BLaER1 treated with 17β-estradiol and CSF1 and Interleukin-3, amounts not matched to agents 10 nM and 100 nM (cell line): Measurements from ENCODE around the gene NOL7.

Experiments
- H3K27ac ChIP-seq, 11 experiments: shearing (Covaris generic); formaldehyde crosslinking; 2 replicates each; pipeline ENCODE4 v1.8.1; 2022
- H3K27me3 ChIP-seq, 11 experiments: shearing (Covaris generic); formaldehyde crosslinking; 2 replicates each; pipeline ENCODE4 v1.8.1; 2022
- H3K36me3 ChIP-seq, 11 experiments: shearing (Covaris generic); formaldehyde crosslinking; 2 replicates each; pipeline ENCODE4 v1.8.1; 2022
- H3K4me1 ChIP-seq, 10 experiments: shearing (Covaris generic); formaldehyde crosslinking; 2 replicates each; pipeline ENCODE4 v1.8.1; 2022
- H3K4me2 ChIP-seq, 11 experiments: shearing (Covaris generic); formaldehyde crosslinking; 2 replicates each; pipeline ENCODE4 v1.8.1; 2022
- H3K4me3 ChIP-seq, 10 experiments: shearing (Covaris generic); formaldehyde crosslinking; 2 replicates each; pipeline ENCODE4 v1.8.1; 2022
- H3K9ac ChIP-seq, 11 experiments: shearing (Covaris generic); formaldehyde crosslinking; 2 replicates each; pipeline ENCODE4 v1.8.1; 2022
- H3K9me3 ChIP-seq, 11 experiments: shearing (Covaris generic); formaldehyde crosslinking; replicated peaks in 1 of 11; 2 replicates each; pipeline ENCODE4 v1.8.1; 2022
- H4K20me1 ChIP-seq, 11 experiments: shearing (Covaris generic); formaldehyde crosslinking; 2 replicates each; pipeline ENCODE4 v1.8.1; 2022
- Cebpa-rat ChIP-seq, 11 experiments: shearing (Covaris generic); IDR thresholded peaks; 2 replicates each; pipeline ENCODE4 v1.8.1; 2022

The NOL7 gene

DNA sequence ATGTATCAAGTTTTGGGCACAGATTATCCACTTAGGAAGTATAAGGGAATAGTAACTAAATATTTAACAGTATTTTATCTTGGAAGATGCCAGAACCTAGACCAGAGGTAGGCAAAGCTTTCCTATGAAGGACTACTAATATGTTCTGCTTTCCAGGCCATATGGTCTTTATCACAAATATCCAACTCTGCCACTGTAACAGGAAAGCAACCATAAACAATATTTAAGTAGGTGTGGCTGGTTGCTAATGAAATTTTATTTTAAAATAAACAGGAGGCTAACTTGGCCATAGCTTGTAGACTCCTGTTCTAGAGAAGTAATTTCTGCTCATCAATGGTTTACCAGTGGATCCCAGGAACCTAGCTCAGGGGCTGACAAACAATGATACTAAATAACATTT, 39.4 kb downstream of the NOL7 start:
- Histone ChIP-seq H3K36me3 (peaks cover 47 to 85% (median 66%) of the 10 kb centered on the region in 11 experiments), H3K4me3 (no peak overlapping the region), H3K4me1 (peaks cover 0 to 16% (median 5%) of the 10 kb centered on the region in 10 experiments; a peak in 6 of 20 replicates), H3K4me2 (no peak overlapping the region), H3K27ac (0 out of 22 replicates have a peak overlapping the region, but pooled peaks of 1 of the 11 experiments have one; percentile 2), H3K9ac (no peak overlapping the region), H3K9me3 (no peaks in the 10 kb centered on the region), H3K27me3 (no peaks in the 10 kb centered on the region), H4K20me1 (peaks cover 4 to 96% (median 25%) of the 10 kb centered on the region in 11 experiments; a peak in 17 of 22 replicates)
- TF ChIP-seq Cebpa-rat (IDR thresholded peaks at IDR 0.05), result no peak

DNA sequence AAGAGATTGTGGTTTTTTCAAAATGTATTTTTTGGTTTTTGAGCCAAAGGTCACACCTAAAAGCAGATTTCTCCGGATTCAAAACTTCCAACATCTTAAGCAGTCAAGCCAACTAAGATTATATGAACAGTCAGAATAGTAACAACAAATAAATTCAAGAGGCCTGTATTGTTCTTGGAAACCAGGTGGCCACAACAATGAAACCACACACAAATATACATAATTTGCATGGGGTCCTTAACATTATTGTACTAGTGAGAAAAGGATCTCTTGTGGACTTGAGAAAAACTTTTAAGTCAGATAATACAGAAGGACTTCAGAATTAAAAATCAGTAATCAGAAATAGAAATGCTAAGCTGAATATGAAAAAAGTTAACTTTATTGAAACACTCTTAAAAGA, 40.6 kb downstream of the NOL7 start:
- Histone ChIP-seq H3K36me3 (peaks cover 38 to 73% (median 56%) of the 10 kb centered on the region in 11 experiments), H3K9ac (no peak overlapping the region), H3K4me1 (peaks cover 4 to 27% (median 11%) of the 10 kb centered on the region in 10 experiments; a peak in 11 of 20 replicates), H3K27ac (no peak overlapping the region), H3K4me3 (no peak overlapping the region), H3K4me2 (no peak overlapping the region), H4K20me1 (peaks cover 12 to 98% (median 37%) of the 10 kb centered on the region in 11 experiments; a peak in 20 of 22 replicates), H3K27me3 (no peaks in the 10 kb centered on the region), H3K9me3 (no peaks in the 10 kb centered on the region)
- TF ChIP-seq Cebpa-rat (IDR thresholded peaks at IDR 0.05), result no peak

DNA sequence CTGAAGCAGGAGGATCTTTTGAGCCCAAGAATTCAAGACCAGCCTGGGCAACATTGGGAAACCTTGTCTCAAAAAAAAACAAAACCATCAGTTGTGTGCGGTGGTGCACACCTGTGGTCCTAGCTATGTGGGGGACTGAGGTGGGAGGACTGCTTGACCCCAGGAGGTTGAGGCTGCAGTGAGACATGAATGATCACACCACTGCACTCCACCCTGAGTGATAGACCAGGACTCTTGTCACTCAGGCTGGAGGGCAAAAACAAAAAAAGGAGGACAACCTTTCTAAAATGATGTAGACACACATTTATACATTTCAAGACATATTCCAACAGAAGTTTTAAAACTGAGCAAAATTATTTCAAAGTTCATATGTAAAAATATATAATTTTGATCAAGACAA, 45.1 kb downstream of the NOL7 start:
- TF ChIP-seq Cebpa-rat (IDR thresholded peaks at IDR 0.05), result no peak
- Histone ChIP-seq H3K4me2 (peak overlapping the region in 3 of 11 experiments; percentile 15 to 39 (median 29); a peak in 3 of 22 replicates), H3K9me3 (peaks cover 0 to 5% (median 0%) of the 10 kb centered on the region in 11 experiments; a peak in 3 of 22 replicates), H3K9ac (no peak overlapping the region), H4K20me1 (peaks cover 43 to 99% (median 83%) of the 10 kb centered on the region in 11 experiments; a peak in 20 of 22 replicates), H3K27ac (no peak overlapping the region), H3K4me3 (no peak overlapping the region), H3K36me3 (peaks cover 9 to 33% (median 24%) of the 10 kb centered on the region in 11 experiments; a peak in 17 of 22 replicates), H3K4me1 (peaks cover 4 to 50% (median 12%) of the 10 kb centered on the region in 10 experiments; a peak in 11 of 20 replicates), H3K27me3 (no peaks in the 10 kb centered on the region)

DNA sequence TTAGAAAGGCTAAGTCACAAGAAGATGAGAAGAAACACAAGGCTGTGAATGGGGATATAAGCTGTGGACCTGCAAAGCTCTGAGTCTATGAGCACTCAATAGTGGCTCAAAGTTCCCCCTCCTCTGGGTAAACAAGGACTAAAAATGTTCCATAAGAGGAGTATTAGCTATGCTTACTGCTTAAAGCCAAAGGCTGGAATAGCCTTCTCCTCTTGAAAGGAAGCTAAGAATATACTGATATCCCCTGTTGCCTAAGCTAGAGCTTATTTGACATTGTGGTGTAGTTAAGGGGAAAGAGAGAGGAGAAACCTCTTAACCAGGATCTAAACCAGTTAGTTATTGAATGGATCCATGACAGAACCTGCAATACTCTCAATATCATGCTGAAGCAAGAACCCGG, 45.8 kb downstream of the NOL7 start:
- Histone ChIP-seq H3K9me3 (peaks cover 0 to 5% (median 0%) of the 10 kb centered on the region in 11 experiments; a peak in 3 of 22 replicates), H4K20me1 (peaks cover 48 to 99% (median 89%) of the 10 kb centered on the region in 11 experiments; a peak in 20 of 22 replicates), H3K4me3 (no peak overlapping the region), H3K27ac (no peak overlapping the region), H3K27me3 (no peaks in the 10 kb centered on the region), H3K4me1 (peaks cover 4 to 57% (median 12%) of the 10 kb centered on the region in 10 experiments; a peak in 11 of 20 replicates), H3K4me2 (peak overlapping the region in 2 of 11 experiments; percentile 18 to 31; a peak in 3 of 22 replicates), H3K9ac (no peak overlapping the region), H3K36me3 (peaks cover 8 to 29% (median 19%) of the 10 kb centered on the region in 11 experiments; a peak in 17 of 22 replicates)
- no peak for TF ChIP-seq Cebpa-rat (IDR thresholded peaks at IDR 0.05)

DNA sequence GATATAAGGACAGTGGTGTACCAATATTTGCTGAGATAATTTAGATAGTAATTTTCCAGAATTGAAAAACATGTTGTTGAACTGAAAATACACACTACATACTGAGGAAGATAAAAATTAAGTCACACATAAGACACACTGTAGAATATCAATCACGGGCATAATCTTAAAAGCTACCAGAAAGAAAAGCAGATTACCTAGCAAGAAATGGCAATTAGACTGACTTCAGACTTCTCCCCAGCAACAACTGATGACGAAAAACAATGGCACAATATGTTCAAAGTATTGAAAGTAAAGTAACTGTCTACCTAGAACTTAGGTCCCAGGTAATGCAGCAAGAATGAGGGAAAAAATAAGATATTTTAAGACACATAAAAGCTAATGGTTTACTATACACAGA, 46.5 kb downstream of the NOL7 start:
- Histone ChIP-seq H4K20me1 (peaks cover 49 to 100% (median 93%) of the 10 kb centered on the region in 11 experiments; a peak in 20 of 22 replicates), H3K4me3 (no peak overlapping the region), H3K4me1 (peaks cover 4 to 64% (median 13%) of the 10 kb centered on the region in 10 experiments; a peak in 11 of 20 replicates), H3K9ac (no peak overlapping the region), H3K36me3 (peaks cover 8 to 28% (median 18%) of the 10 kb centered on the region in 11 experiments; a peak in 17 of 22 replicates), H3K27me3 (no peaks in the 10 kb centered on the region), H3K9me3 (peaks cover 0 to 5% (median 0%) of the 10 kb centered on the region in 11 experiments; a peak in 5 of 22 replicates), H3K27ac (no peak overlapping the region), H3K4me2 (no peak overlapping the region)
- no peak for TF ChIP-seq Cebpa-rat (IDR thresholded peaks at IDR 0.05)

DNA sequence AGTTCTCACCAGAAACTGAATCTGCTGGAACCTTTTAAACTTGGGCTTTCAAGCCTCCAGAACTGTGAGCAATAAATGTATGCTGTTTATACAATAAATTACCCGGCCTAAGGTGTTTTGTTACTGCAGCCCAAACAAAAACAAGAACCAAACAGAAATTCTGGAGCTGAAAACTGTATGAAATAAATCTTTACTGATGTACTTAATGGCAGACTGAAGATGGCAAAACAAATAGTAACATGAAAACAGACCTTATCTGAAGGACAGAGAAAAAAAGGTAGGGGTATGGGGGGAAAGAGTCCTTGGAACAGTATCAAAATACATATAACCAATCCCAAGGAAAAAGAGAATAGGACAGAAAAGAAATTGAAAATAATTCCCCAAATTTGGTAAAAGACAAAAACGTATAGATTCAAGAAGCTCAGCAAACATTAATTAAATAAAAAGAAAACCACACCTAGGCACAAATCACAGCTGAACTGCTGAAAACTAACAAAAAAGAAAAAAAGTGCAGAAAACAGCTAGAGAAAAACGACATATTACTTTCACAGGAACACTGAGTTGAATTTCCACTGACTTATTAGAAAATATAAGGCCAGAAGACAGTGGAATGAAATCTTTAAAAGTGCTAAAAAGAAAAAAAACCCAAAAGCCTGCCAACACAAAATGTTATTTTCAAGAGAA, 47.7 kb downstream of the NOL7 start:
- H3K9ac ChIP-seq, result no peak overlapping the region
- peaks cover 4 to 76% (median 18%) of the 10 kb centered on the region in 10 experiments; a peak in 11 of 20 replicates for H3K4me1 ChIP-seq
- no peak overlapping the region for H3K4me3 ChIP-seq
- TF ChIP-seq Cebpa-rat (IDR thresholded peaks at IDR 0.05), result no peak
- peaks cover 49 to 100% (median 91%) of the 10 kb centered on the region in 11 experiments; a peak in 21 of 22 replicates for H4K20me1 ChIP-seq
- H3K9me3 ChIP-seq, result peaks cover 0 to 13% (median 0%) of the 10 kb centered on the region in 11 experiments; a peak in 9 of 22 replicates
- H3K36me3 ChIP-seq, result peaks cover 0 to 24% (median 9%) of the 10 kb centered on the region in 11 experiments; a peak in 12 of 22 replicates
- no peak overlapping the region for H3K27ac ChIP-seq
- no peak overlapping the region for H3K4me2 ChIP-seq
- no peaks in the 10 kb centered on the region for H3K27me3 ChIP-seq

DNA sequence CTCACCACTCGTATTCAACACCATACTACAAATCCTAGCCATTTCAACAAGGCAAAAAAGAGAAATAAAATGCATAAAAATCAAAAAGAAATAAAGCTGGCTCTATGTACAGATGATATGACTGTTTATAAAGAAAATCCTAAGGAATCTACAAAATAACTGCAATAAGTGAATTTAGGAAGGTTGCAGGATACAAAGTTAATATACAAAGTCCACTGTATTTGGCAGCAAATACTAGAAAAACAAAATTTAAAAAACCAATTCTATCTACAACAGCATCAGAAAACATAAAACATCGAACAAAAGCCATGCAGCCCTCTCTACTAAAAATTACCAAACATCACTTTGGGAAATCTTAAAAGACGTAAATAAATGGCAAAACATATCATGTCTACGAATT, 48.9 kb downstream of the NOL7 start:
- Histone ChIP-seq H3K4me3 (no peak overlapping the region), H3K4me2 (no peak overlapping the region), H3K27me3 (no peaks in the 10 kb centered on the region), H3K9me3 (peaks cover 0 to 18% (median 8%) of the 10 kb centered on the region in 11 experiments; a peak in 13 of 22 replicates), H3K9ac (no peak overlapping the region), H3K27ac (no peak overlapping the region), H4K20me1 (peaks cover 45 to 100% (median 81%) of the 10 kb centered on the region in 11 experiments; a peak in 21 of 22 replicates), H3K36me3 (peaks cover 0 to 21% (median 8%) of the 10 kb centered on the region in 11 experiments; a peak in 8 of 22 replicates), H3K4me1 (peaks cover 4 to 81% (median 16%) of the 10 kb centered on the region in 10 experiments; a peak in 11 of 20 replicates)
- no peak for TF ChIP-seq Cebpa-rat (IDR thresholded peaks at IDR 0.05)

DNA sequence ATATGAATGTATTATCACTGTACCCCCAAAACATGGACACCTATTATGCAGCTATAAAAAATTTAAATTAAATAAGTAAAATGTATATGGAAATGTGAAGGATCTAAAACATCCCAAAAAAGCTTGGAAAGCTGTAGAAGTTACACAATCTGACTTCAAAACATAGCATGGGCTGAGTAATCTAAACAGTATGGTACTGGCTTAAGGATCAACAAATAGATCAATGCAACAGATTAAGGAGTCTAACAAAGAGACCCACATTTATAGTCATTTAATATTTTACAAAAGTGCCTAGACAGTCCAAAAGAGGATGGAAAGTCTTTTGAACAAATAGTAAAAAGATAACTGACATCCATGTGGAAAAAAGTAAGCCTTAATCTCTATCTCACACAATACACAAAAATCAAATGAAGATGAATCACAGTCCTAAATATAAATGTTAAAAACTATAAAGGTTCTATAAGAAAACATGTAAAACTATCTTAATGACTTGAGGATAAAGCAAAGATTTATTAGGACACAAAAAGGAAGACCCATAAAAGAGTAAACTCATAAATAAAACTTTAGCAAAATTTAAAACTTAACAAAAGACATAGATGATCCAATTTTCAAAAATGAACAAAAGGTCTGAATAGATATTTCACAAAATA, 49.7 kb downstream of the NOL7 start:
- Histone ChIP-seq H3K9me3 (peaks cover 5 to 26% (median 17%) of the 10 kb centered on the region in 11 experiments; a peak in 20 of 22 replicates), H4K20me1 (peaks cover 45 to 100% (median 80%) of the 10 kb centered on the region in 11 experiments; a peak in 21 of 22 replicates), H3K27me3 (no peaks in the 10 kb centered on the region), H3K4me2 (no peak overlapping the region), H3K27ac (no peak overlapping the region), H3K9ac (no peak overlapping the region), H3K36me3 (peaks cover 0 to 29% (median 14%) of the 10 kb centered on the region in 11 experiments; a peak in 18 of 22 replicates), H3K4me1 (peaks cover 3 to 84% (median 10%) of the 10 kb centered on the region in 10 experiments; a peak in 11 of 20 replicates), H3K4me3 (no peak overlapping the region)
- TF ChIP-seq Cebpa-rat (IDR thresholded peaks at IDR 0.05), result no peak
